SK-N-MC (cell line): ENCODE data around the gene LIN28B.
"Not testable (repeated sequence)": the region's sequence is repeated elsewhere in the genome, so short reads cannot be mapped to it uniquely, and the experiment has no call there.

Experiments
- DNase-seq: peaks from one replicate; pipeline ENCODE4 v3.0.0-alpha.2; 2011; ENCODE audit warnings: low read depth, low spot score
- H3K27ac ChIP-seq: fragments of 200-600 bp; sonication (generic); 2 replicates; pipeline ENCODE4 v1.5.1; 2016; ENCODE audit warnings: mixed run types
- H3K36me3 ChIP-seq: fragments of 200-600 bp; sonication (generic); 2 replicates; pipeline ENCODE4 v1.6.1; 2017; ENCODE audit warnings: antibody characterized with exemption, low read length, mixed read lengths; ENCODE audit not compliant: insufficient read depth
- H3K4me3 ChIP-seq: fragments of 200-600 bp; sonication (generic); 2 replicates; pipeline ENCODE4 v1.5.1; 2016
- H3K9ac ChIP-seq: fragments of 200-600 bp; sonication (generic); 2 replicates; pipeline ENCODE4 v1.8.0; 2017; ENCODE audit warnings: mixed run types, mixed read lengths; ENCODE audit not compliant: insufficient read length
- H3K9me3 ChIP-seq: fragments of 200-600 bp; sonication (generic); 2 replicates; pipeline ENCODE4 v1.6.1; 2017; ENCODE audit warnings: low read depth, mild to moderate bottlenecking, antibody characterized with exemption, low read length, moderate library complexity, mixed read lengths
- EZH2 ChIP-seq: fragments of 200-600 bp; sonication (generic); IDR thresholded peaks from one replicate; pipeline ENCODE4 v1.6.1; 2017; ENCODE audit warnings: antibody characterized with exemption
- FOXP2 ChIP-seq: optimal IDR thresholded peaks from 2 replicates; pipeline ENCODE3; 2011; ENCODE audit warnings: mild to moderate bottlenecking, moderate library complexity; ENCODE audit not compliant: insufficient read depth; ENCODE audit errors: extremely low read length, control extremely low read depth
- POLR2AphosphoS5 ChIP-seq: IDR thresholded peaks from 2 replicates; pipeline ENCODE4 v1.6.1; 2012; ENCODE audit warnings: mild to moderate bottlenecking, low read depth, low read length, borderline replicate concordance

The LIN28B gene

GRCh38 chr6:105077596-105078385, 120.9 kb downstream of the LIN28B start:
- Histone ChIP-seq H3K27ac (peak overlapping the region; percentile 61; the same call in 1 of the 2 replicates), H3K4me3 (no peak overlapping the region), H3K9me3 (no peaks in the 10 kb centered on the region), H3K9ac (no peak overlapping the region), H3K36me3 (peaks cover 21% of the 10 kb centered on the region)
- peak; percentile 57 for DNase-seq
- TF ChIP-seq POLR2AphosphoS5 (no peak), EZH2 (no peak), FOXP2 (no peak)

GRCh38 chr6:105078386-105078708, 121.4 kb downstream of the LIN28B start:
- Histone ChIP-seq H3K36me3 (peaks cover 21% of the 10 kb centered on the region), H3K9me3 (no peaks in the 10 kb centered on the region), H3K9ac (no peak overlapping the region), H3K4me3 (no peak overlapping the region), H3K27ac (no peak overlapping the region)
- no peak for TF ChIP-seq FOXP2
- no peak for TF ChIP-seq POLR2AphosphoS5
- no peak for TF ChIP-seq EZH2
- no peak for DNase-seq

DNA sequence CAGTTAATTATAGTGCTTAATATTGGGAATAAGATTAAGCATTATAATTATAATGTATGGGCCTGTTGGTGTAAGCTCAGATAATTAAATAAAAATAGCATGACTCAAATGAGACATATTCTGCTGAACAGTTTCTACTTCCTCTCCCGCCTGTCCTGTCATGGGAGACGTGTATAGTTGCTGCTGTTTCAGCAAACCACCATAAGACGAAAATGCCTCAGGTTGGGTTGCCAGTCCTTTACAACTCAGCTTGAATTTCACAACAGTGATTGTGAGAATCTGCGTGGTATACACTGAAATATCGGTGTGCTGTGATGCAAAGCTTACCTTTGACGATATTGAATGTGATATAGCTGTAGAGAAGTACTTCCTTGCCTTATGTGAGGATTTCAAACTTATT, 123.4 kb downstream of the LIN28B start:
- Histone ChIP-seq H3K4me3 (no peak overlapping the region), H3K9ac (no peak overlapping the region), H3K27ac (no peak overlapping the region), H3K36me3 (peaks cover 21% of the 10 kb centered on the region), H3K9me3 (no peaks in the 10 kb centered on the region)
- TF ChIP-seq EZH2 (no peak), POLR2AphosphoS5 (no peak), FOXP2 (no peak)
- DNase-seq = no peak

DNA sequence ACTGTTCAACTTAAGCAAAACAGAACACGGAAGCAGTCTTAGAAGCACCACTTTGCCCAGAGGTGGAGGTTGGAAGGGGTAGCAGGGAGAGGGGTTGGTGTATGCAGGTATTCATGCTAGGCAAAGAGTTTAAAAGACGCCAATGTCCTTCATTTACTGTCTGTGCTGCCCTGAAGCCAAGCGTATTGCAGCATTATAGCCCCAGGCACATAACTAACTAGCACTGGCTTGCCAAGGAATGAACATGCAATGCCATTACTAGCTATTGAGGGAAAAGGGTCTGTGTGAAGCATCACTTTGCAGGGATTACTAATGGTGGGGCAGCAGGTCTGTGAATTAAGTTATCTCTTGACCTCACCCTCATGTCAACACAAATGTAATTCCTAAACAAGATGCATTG, 124.8 kb downstream of the LIN28B start:
- not testable (repeated sequence) for H3K9ac ChIP-seq, H3K27ac ChIP-seq, H3K4me3 ChIP-seq, DNase-seq, H3K9me3 ChIP-seq
- peaks cover 21% of the 10 kb centered on the region for H3K36me3 ChIP-seq

- DNase-seq = peak; percentile 55
- Histone ChIP-seq H3K4me3 (no peak overlapping the region), H3K27ac (no peak overlapping the region), H3K36me3 (no peaks in the 10 kb centered on the region), H3K9me3 (no peaks in the 10 kb centered on the region), H3K9ac (no peak overlapping the region)
- TF ChIP-seq POLR2AphosphoS5 (no peak), EZH2 (no peak), FOXP2 (no peak)
Observed at GRCh38 chr6:105087571-105088211, 130.8 kb downstream of the LIN28B start.

GRCh38 chr6:105091140-105091829, 134.4 kb downstream of the LIN28B start:
- Histone ChIP-seq H3K4me3 (no peak overlapping the region), H3K27ac (no peak overlapping the region), H3K36me3 (no peaks in the 10 kb centered on the region), H3K9me3 (no peaks in the 10 kb centered on the region), H3K9ac (no peak overlapping the region)
- TF ChIP-seq EZH2 (no peak), POLR2AphosphoS5 (no peak), FOXP2 (no peak)
- DNase-seq = no peak

DNA sequence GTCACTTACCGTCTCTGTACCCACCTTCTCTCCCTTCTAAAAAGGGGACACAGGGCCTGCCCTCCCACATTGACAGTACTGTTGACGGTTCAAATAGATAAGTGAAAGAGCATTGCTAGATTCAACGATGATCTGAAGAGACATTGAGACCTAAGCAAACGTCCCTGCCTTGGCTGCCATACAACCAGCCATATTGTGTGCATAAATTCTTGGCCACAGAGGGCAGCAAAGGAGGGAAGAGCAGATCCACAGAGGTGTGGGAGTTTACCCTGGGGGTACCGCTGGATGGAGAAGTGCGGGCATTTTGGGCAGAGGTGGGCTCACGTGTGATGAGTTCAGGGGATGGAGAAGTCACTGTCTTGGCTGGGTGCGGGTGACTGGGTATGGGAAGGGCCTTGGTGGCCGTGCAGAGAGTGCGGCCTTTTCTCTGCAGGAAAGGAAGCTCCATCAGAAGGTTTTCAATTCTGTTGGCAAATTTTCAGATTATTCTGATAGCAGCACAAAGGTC, 137.3 kb downstream of the LIN28B start:
- H3K4me3 ChIP-seq = no peak overlapping the region
- no peaks in the 10 kb centered on the region for H3K36me3 ChIP-seq
- H3K9ac ChIP-seq = no peak overlapping the region
- H3K27ac ChIP-seq = no peak overlapping the region
- no peaks in the 10 kb centered on the region for H3K9me3 ChIP-seq
- TF ChIP-seq FOXP2 (no peak), EZH2 (no peak), POLR2AphosphoS5 (no peak)
- no peak for DNase-seq

DNA sequence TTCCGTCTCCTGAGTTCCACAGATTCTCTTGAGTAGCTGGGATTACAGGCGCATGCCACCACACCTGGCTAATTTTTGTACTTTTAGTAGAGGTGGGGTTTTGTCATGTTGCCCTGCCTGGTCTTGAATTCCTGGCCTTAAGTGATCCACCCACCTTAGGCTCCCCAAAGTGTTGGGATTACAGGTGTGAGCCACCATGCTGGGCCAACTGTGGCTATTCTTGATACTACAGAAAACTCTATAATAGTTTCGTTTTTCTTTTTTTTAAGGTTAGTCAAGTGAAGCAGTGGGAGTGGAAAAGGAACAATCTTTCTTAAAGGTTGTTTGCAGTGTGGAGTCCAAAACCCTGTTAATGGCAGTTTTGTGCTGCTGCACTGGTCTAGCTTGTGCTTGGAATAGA, 138.2 kb downstream of the LIN28B start:
- DNase-seq = no peak
- no peaks in the 10 kb centered on the region for H3K36me3 ChIP-seq
- H3K9me3 ChIP-seq = no peaks in the 10 kb centered on the region
- no peak overlapping the region for H3K27ac ChIP-seq
- no peak for TF ChIP-seq EZH2
- no peak for TF ChIP-seq FOXP2
- no peak for TF ChIP-seq POLR2AphosphoS5
- no peak overlapping the region for H3K4me3 ChIP-seq
- H3K9ac ChIP-seq = no peak overlapping the region
